HG03378 (cell line): ENCODE results near the gene RAB25.
"Not testable (repeated sequence)": the region's sequence is repeated elsewhere in the genome, so short reads cannot be mapped to it uniquely, and the experiment has no call there.

Experiments
- ATAC-seq: cut with Tn5 transposase; IDR thresholded peaks from one replicate; pipeline ENCODE4 v1.9.1; 2021; ENCODE audit warnings: mild to moderate bottlenecking, moderate library complexity; ENCODE audit not compliant: unreplicated experiment

The RAB25 gene

GRCh38 chr1:156060937-156061636 lies at the start of gene RAB25:
TSS of gene RAB25 (plus strand) at chr1:156061160. CDS start at chr1:156061401, 241 bp downstream.
- no peak for ATAC-seq

- peak; percentile 69 for ATAC-seq
Observed at GRCh38 chr1:156012051-156012817, 48.7 kb upstream of the RAB25 start.

GRCh38 chr1:156014829-156015228 lies 46.1 kb upstream of the RAB25 start:
- no peak for ATAC-seq

GRCh38 chr1:156019946-156020292 lies 41.0 kb upstream of the RAB25 start:
- ATAC-seq, result no peak

GRCh38 chr1:156020293-156021092 lies 40.5 kb upstream of the RAB25 start, which contains the start of gene SSR2:
TSS of gene SSR2 (minus strand) at chr1:156020951. CDS start at chr1:156020167, 784 bp downstream.
- ATAC-seq, result peak; percentile 93

GRCh38 chr1:156021093-156021428 lies 39.9 kb upstream of the RAB25 start:
- ATAC-seq, result no peak

GRCh38 chr1:156021954-156022353 lies 39.0 kb upstream of the RAB25 start:
- no peak for ATAC-seq

- no peak for ATAC-seq
Observed at GRCh38 chr1:156024801-156025200, 36.2 kb upstream of the RAB25 start.

GRCh38 chr1:156025876-156026275 lies 35.1 kb upstream of the RAB25 start:
- no peak for ATAC-seq

- no peak for ATAC-seq
Observed at GRCh38 chr1:156026588-156026987, 34.4 kb upstream of the RAB25 start.

GRCh38 chr1:156033011-156033410 lies 27.9 kb upstream of the RAB25 start:
- no peak for ATAC-seq

GRCh38 chr1:156034991-156035390 lies 26.0 kb upstream of the RAB25 start:
- ATAC-seq, result not testable (repeated sequence)

GRCh38 chr1:156042828-156043227 lies 18.1 kb upstream of the RAB25 start:
- no peak for ATAC-seq

GRCh38 chr1:156045076-156045475 lies 15.9 kb upstream of the RAB25 start:
- no peak for ATAC-seq

GRCh38 chr1:156048663-156049258 lies 12.2 kb upstream of the RAB25 start:
- no peak for ATAC-seq

GRCh38 chr1:156050376-156050775 lies 10.6 kb upstream of the RAB25 start:
- no peak for ATAC-seq

- no peak for ATAC-seq
Observed at GRCh38 chr1:156051011-156051725, 9.8 kb upstream of the RAB25 start.

GRCh38 chr1:156052862-156053767 lies 7.8 kb upstream of the RAB25 start:
- no peak for ATAC-seq

GRCh38 chr1:156053768-156054499 lies 7.0 kb upstream of the RAB25 start, which contains the start of gene UBQLN4:
TSS of gene UBQLN4 (minus strand) at chr1:156053798. CDS start at chr1:156053701, 97 bp downstream.
- peak; percentile 14 for ATAC-seq
